H1 (cell line): ENCODE results near the gene FSTL4.

Experiments
- CTCF ChIP-seq, 3 experiments: IDR thresholded peaks; 1 replicate in 2 of 3; 2 replicates in 1 of 3; pipeline versions ENCODE4 v1.5.1 to v1.6.1; 2011; ENCODE audit warnings: low read length in 3 of 3, mild to moderate bottlenecking in 3 of 3, inconsistent platforms in 2 of 3, low read depth in 1 of 3, moderate library complexity in 1 of 3; ENCODE audit not compliant: insufficient read depth in 1 of 3; ENCODE audit errors: control extremely low read depth in 1 of 3
- EP300 ChIP-seq, 2 experiments: IDR thresholded peaks; 1 replicate in 1 of 2; 2 replicates in 1 of 2; pipeline ENCODE4 v1.6.1; 2011 to 2012; ENCODE audit warnings: low read depth in 2 of 2, low read length in 2 of 2, mild to moderate bottlenecking in 2 of 2, borderline replicate concordance in 1 of 2, inconsistent platforms in 1 of 2, moderate library complexity in 1 of 2
- JUND ChIP-seq: IDR thresholded peaks from 2 replicates; pipeline ENCODE4 v1.6.1; 2011; ENCODE audit warnings: mild to moderate bottlenecking, improper control_type of control experiment, low read length
- USF2 ChIP-seq: IDR thresholded peaks from 2 replicates; pipeline ENCODE4 v1.6.1; 2011; ENCODE audit warnings: low read length, improper control_type of control experiment

- TF ChIP-seq EP300 (IDR thresholded peaks at IDR 0.05; ENCODE audit: borderline replicate concordance in 1 of 2, low read depth in 2 of 2, low read length in 2 of 2) (no peak), JUND (no peak), USF2 (no peak), CTCF (IDR thresholded peaks at IDR 0.05; ENCODE audit: control extremely low read depth in 1 of 3, insufficient read depth in 1 of 3, low read depth in 1 of 3, low read length in 3 of 3) (no peak)
These were observed 379.9 kb downstream of the FSTL4 start for GRCh38 chr5:133232435-133232834.
